Ramos (cell line): ENCODE measurements around the gene PDZRN4.
"Not testable (repeated sequence)": the region's sequence is repeated elsewhere in the genome, so short reads cannot be mapped to it uniquely, and the experiment has no call there.

Experiments used
- in situ Hi-C: fragments of 300-500 bp; cut with MboI; formaldehyde crosslinking; loops from one replicate; pipeline ENCODE4 v1.14.3; 2022; ENCODE audit warnings: low sequenced_read_pairs; ENCODE audit not compliant: unreplicated experiment

Gene PDZRN4

GRCh38 chr12:41532072-41532471, 344.0 kb downstream of the PDZRN4 start:
- in situ Hi-C loops, result no loop called here

DNA sequence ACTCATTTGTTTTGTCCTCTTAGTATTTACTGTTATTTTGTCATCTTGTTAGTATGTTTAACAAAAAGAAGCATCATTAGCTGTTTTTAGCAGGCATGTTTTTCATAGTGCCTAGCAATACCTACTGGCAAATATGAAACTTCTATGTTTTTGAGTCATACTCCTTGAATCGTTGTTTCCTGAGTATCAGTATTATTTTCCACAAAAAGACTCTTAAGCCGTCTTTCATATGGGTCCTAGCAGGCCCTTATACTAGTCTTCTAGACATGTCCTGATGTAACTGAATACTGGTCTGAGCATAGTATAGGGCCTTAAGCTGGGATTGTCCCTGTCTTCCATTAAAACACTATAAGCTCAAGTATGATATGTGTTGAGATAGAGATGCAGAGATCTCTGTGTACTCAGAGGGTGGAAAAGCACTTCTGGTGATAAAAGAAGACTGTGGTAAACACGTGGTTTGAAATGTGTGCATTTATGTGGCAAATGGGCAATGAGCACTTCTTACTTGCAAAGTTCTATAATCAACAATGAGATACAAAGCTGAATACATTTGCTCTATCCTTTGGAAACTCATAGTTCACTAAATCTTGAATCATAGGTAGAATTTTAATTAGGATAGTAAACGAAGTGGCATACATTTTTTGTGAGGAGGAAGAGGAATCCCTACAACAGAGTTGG, 348.8 kb downstream of the PDZRN4 start:
- in situ Hi-C loops, result no loop called here

- in situ Hi-C loops, result no loop called here
Observed at GRCh38 chr12:41537522-41537921, 349.4 kb downstream of the PDZRN4 start.

DNA sequence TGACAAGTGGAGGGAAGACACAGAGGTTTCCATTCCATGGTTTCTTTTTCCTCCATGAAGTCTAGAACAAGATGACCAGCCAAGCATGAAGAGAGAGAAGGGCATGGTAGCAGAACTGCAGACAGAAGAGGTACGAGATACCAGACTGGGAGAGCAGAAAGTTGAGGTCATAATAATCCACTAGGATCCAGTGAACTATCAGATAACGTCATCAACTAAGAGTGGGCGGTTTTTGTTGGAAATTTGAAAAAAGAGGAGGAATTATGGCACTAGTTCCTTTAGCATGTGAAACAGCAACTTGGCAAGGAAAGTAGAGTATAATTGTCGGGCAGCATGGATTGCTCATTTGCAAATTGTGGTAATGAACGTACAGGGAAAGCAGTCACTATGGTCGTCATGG, 357.6 kb downstream of the PDZRN4 start:
- in situ Hi-C loops, result no loop called here

GRCh38 chr12:41547071-41547470, 359.0 kb downstream of the PDZRN4 start:
- in situ Hi-C loops, result not testable (repeated sequence)

DNA sequence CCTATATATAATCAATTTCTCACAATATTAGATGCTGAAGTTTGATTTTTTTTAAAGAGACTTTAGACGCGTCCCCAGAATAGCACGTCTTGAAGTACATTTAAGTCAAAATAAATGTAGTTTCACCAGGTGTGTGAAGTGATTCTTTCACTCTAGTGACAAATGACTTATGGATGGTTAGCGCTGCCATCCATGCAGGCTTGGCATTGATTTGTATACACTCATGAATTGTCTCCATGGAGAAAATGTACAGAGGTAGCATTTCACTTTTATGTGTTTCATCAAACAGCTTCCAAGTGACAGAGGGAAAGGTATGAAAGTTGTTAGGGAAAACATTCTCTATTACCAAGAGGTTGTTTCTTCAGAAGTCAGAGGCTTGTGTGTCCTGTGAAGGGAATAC, 360.8 kb downstream of the PDZRN4 start:
- in situ Hi-C loops, result no loop called here

- in situ Hi-C loops, result no loop called here
Observed at GRCh38 chr12:41552588-41552987, 364.5 kb downstream of the PDZRN4 start.

- in situ Hi-C loops, result no loop called here
Observed at GRCh38 chr12:41556176-41556575, 368.1 kb downstream of the PDZRN4 start.

DNA sequence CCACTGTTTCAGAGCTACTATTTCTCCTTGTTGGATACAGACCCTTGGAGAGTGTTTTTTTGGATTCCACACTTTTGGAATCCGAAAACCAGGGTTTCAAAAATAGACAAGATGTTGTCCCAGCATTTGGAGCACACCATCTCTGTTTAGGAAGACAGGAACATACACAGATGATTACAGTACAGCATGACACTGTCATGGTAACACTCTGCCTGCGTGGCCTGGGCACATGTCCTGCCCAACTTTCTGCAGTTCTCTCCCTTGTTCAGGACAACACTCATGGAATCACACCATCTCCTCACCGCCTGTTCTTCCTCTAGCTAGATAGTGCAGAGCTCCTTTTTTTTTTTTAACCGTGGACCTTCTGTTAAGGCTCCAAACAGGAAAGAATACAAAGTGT, 369.2 kb downstream of the PDZRN4 start:
- in situ Hi-C loops, result no loop called here

DNA sequence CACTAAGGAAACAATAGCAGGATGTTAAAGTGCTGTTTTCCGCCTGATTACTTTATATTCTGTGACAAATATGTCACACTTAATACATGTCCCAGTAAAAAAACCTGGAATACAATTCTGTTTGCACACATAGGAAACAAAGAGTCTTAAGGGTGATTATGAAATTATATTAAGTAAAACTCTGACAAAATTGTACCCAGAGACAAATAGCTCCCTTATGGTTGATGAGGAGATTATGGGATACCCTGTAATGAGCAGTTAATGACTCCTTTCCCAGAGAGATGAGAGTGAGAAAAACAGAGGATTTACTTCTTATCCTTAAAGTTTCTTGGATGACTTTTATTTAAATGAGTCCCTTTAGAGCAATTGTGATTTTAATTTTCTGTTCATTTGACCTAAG, 370.6 kb downstream of the PDZRN4 start:
- in situ Hi-C loops, result no loop called here

DNA sequence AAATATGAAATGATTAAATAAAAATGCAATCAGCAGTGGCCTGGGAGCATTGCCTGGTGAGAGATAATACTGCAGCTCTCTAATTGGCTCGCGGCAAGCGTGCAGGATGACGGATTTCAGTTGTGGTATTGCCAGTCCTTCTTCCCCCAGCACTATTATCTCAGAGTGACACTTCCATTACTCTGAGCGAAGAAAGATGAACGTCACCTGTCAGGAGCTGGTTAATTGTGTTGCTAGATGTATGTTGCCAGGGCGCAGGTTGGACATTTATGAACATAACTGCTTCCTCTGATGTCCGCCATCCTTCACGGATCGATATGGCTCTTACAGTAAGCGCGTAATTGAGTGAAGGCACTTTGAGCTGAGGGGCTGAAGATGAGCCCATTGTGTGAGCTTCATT, 374.9 kb downstream of the PDZRN4 start:
- in situ Hi-C loops, result no loop called here

- in situ Hi-C loops, result no loop called here
Observed at GRCh38 chr12:41564816-41565215, 376.7 kb downstream of the PDZRN4 start.

DNA sequence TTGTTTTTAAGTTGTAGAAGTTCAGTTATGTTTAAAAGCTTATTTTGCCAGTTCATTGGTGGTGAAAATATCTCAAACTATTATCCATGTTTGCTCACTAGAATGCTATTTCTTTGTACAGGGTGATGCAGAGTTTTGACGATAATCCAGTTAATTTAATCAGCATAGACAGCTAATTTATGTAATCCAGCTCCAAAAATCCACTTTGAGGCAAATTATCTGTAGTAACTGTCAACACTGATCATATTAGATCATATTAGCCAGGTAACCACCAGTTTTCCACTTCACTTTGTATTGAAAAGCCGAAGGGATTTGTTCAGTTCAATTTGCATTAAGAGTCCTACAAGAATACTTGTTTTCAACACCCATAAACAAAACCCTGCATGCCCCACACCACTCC, 378.6 kb downstream of the PDZRN4 start:
- in situ Hi-C loops, result no loop called here

DNA sequence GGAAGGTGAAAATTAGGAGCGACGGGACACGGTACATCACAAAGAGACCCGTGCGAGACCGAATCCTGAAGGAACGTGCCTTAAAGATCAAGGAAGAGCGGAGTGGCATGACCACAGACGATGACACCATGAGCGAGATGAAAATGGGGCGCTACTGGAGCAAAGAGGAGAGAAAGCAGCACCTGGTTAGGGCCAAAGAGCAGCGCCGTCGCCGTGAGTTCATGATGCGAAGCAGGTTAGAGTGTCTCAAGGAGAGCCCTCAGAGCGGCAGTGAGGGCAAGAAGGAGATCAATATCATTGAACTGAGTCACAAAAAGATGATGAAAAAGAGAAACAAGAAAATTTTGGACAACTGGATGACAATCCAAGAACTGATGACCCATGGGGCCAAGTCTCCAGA, 385.3 kb downstream of the PDZRN4 start:
- in situ Hi-C loops, result no loop called here

DNA sequence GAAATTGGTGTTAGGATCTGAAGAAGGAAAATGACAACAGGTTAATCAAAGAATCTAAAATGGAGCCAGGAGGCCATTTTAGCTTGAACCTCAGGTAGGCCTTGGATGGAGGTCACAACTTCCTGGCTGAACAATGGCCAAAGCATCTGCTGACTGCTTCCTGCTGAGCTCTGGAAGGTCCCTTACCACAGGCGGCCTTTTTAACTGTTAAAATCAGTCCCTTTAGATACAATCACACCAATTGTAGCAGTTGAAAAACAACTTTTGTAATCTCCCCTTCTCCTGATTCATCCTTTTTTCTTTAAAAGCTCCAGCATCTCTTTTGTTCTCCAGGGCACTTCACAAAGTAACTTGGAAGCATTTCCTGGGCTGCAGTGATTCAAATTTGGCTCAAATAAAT, 388.8 kb downstream of the PDZRN4 start:
- in situ Hi-C loops, result no loop called here

GRCh38 chr12:41577995-41578394, 389.9 kb downstream of the PDZRN4 start:
- in situ Hi-C loops, result no loop called here

- in situ Hi-C loops, result no loop called here
Observed at GRCh38 chr12:41585784-41586183, 397.7 kb downstream of the PDZRN4 start.

GRCh38 chr12:41587574-41587973, 399.5 kb downstream of the PDZRN4 start:
- in situ Hi-C loops, result no loop called here

GRCh38 chr12:41589878-41590277, 401.8 kb downstream of the PDZRN4 start:
- in situ Hi-C loops, result no loop called here

GRCh38 chr12:41596190-41596589, 408.1 kb downstream of the PDZRN4 start:
- in situ Hi-C loops, result no loop called here

GRCh38 chr12:41604830-41605229, 416.7 kb downstream of the PDZRN4 start:
- in situ Hi-C loops, result no loop called here

DNA sequence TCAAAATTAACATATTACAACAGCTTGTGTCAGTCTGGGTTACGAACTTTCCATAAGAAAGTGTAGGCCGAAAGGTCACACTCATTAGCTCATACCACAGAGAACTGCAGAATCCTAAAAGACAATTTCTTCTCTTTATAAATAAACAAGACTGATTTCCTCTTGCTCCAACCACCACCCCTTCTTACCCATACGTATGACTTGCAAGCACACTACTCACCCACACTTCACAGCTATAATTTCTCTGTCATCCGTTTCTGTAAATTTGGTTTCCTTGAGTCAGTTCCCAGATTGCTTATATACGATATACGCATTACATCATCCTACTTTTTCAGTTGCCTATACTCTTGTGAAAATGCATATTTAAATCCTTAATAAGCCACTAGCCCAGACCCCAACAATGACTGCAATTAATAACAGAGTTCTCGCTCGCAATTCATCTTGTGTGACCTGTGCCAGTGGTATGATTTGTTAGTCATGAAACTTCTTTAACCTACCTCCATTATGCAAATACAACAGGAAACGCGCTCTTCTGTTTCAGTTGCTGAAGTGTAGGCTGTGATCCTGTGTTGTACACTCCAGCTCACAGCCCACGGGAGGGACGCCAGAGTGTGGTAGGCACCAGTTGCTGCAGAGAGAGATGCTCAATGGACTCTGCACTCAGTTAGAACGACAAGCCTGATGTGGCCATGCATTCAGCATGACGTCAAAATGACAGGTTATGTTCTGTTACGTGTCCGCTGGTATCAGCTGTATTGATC, 417.6 kb downstream of the PDZRN4 start:
- in situ Hi-C loops, result no loop called here
